HCT116 (cell line): Measurements from ENCODE around the gene CTNNA2. TPM values are rescaled to one million over a fixed set of nuclear protein-coding genes. Genes with fewer than 3 reads are reported as not detected.

ENCODE experiments used
- ATAC-seq: fragments of 200-7000 bp; cut with Tn5 transposase; 2 replicates; pipeline ENCODE4 v1.9.1; 2020; ENCODE audit warnings: mild to moderate bottlenecking, moderate library complexity
- BruUV-seq: library from RNA; stranded (reverse); fragments of 400-500 nt; replicated peaks from 2 replicates; lab custom pipeline; 2021; lab: Mats Ljungman, UMichigan
- CTCF ChIA-PET: fragments of 300-600 bp; sonication (Branson Sonifier 250); formaldehyde crosslinking; loops from one replicate; lab custom pipeline; 2021; ENCODE audit warnings: antibody characterized with exemption; lab: Charles Lee
- POLR2A ChIA-PET: fragments of 300-600, 350-600 bp; sonication (Branson Sonifier 250); formaldehyde crosslinking; loops from one replicate; lab custom pipeline; 2021; ENCODE audit warnings: antibody characterized with exemption; lab: Charles Lee
- RAD21 ChIA-PET, 2 experiments: fragments of 300-600 bp; sonication (Branson Sonifier 250); formaldehyde crosslinking; loops; one replicate each; lab custom pipeline; 2023; ENCODE audit warnings: low total read pairs in 2 of 2; ENCODE audit not compliant: uncharacterized antibody in 2 of 2, unreplicated experiment in 2 of 2, low non-redundant PET in 1 of 2; lab: Charles Lee
- DNase-seq: peaks from one replicate; pipeline ENCODE4 v3.0.0-alpha.2; 2010; ENCODE audit warnings: low read depth, low spot score
- H2AFZ ChIP-seq: fragments of 200-600 bp; shearing (Covaris generic), sonication (generic); 2 replicates; pipeline ENCODE4 v1.6.1; 2017; ENCODE audit warnings: low read depth, mixed run types, mixed read lengths, antibody characterized with exemption, low read length; ENCODE audit not compliant: poor library complexity, severe bottlenecking
- H3K27ac ChIP-seq: 2 replicates; pipeline ENCODE4 v1.5.1; 2012; ENCODE audit warnings: low read depth, low read length
- H3K27me3 ChIP-seq: fragments of 200-600 bp; sonication (generic); 2 replicates; pipeline ENCODE4 v1.6.1; 2016; ENCODE audit warnings: mixed run types, low read length, mixed read lengths; ENCODE audit not compliant: insufficient read depth
- H3K36me3 ChIP-seq, 2 experiments: fragments of 200-500 bp in 1 of 2; fragments of 200-600 bp in 1 of 2; sonication (Bioruptor generic) in 1 of 2; sonication (generic) in 1 of 2; 2 replicates each; pipeline versions ENCODE4 v1.5.1 to v1.6.1; 2014 to 2016; ENCODE audit warnings: low read length in 2 of 2, inconsistent platforms in 1 of 2, mixed read lengths in 1 of 2, mixed run types in 1 of 2; ENCODE audit not compliant: insufficient read depth in 2 of 2, control insufficient read depth in 1 of 2
- H3K4me1 ChIP-seq, 2 experiments: fragments of 200-600 bp in 1 of 2; sonication (generic) in 1 of 2; 2 replicates each; pipeline versions ENCODE4 v1.5.1 to v1.6.1; 2012 to 2017; ENCODE audit warnings: low read length in 2 of 2, inconsistent platforms in 1 of 2, mild to moderate bottlenecking in 1 of 2, mixed read lengths in 1 of 2, mixed run types in 1 of 2, moderate library complexity in 1 of 2; ENCODE audit not compliant: insufficient read depth in 2 of 2, control insufficient read depth in 1 of 2
- H3K4me2 ChIP-seq: fragments of 200-600 bp; sonication (generic); 2 replicates; pipeline ENCODE4 v1.6.1; 2017; ENCODE audit warnings: mixed run types, low read length, mixed read lengths
- H3K4me3 ChIP-seq, 2 experiments: fragments of 200-600 bp in 1 of 2; sonication (generic) in 1 of 2; replicated peaks in 1 of 2; 2 replicates each; pipeline ENCODE4 v1.5.1; 2011 to 2016; ENCODE audit warnings: low read length in 2 of 2, control low read depth in 1 of 2, low read depth in 1 of 2, mild to moderate bottlenecking in 1 of 2, mixed read lengths in 1 of 2, mixed run types in 1 of 2
- H3K79me2 ChIP-seq: fragments of 200-600 bp; sonication (generic); 2 replicates; pipeline ENCODE4 v1.6.1; 2017; ENCODE audit warnings: mild to moderate bottlenecking, mixed run types, low read length, moderate library complexity, mixed read lengths; ENCODE audit not compliant: insufficient read depth
- H3K9ac ChIP-seq: fragments of 200-600 bp; sonication (generic); 2 replicates; pipeline ENCODE4 v1.6.1; 2016; ENCODE audit warnings: low read length, mixed read lengths
- H3K9me2 ChIP-seq: fragments of 200-600 bp; sonication (generic), shearing (Covaris generic); 2 replicates; pipeline ENCODE4 v1.6.1; 2017; ENCODE audit warnings: mixed run types, mild to moderate bottlenecking, moderate library complexity; ENCODE audit not compliant: insufficient read depth
- H3K9me3 ChIP-seq, 2 experiments: fragments of 200-500 bp in 1 of 2; fragments of 200-600 bp in 1 of 2; sonication (Bioruptor generic) in 1 of 2; sonication (generic) in 1 of 2; 2 replicates each; pipeline ENCODE4 v1.6.1; 2014 to 2017; ENCODE audit warnings: low read length in 2 of 2, mixed read lengths in 2 of 2, inconsistent platforms in 1 of 2, low read depth in 1 of 2, mild to moderate bottlenecking in 1 of 2, mixed run types in 1 of 2, moderate library complexity in 1 of 2; ENCODE audit not compliant: control insufficient read depth in 1 of 2, insufficient read depth in 1 of 2
- H4K20me1 ChIP-seq: fragments of 200-600 bp; sonication (generic), shearing (Covaris generic); 2 replicates; pipeline ENCODE4 v1.6.1; 2017; ENCODE audit warnings: mixed run types, mild to moderate bottlenecking, moderate library complexity; ENCODE audit not compliant: insufficient read depth
- ATF3 ChIP-seq: IDR thresholded peaks from 2 replicates; pipeline ENCODE4 v1.6.1; 2012
- CBX3 ChIP-seq: IDR thresholded peaks from 2 replicates; pipeline ENCODE4 v1.6.1; 2012; ENCODE audit warnings: low read depth
- EGR1 ChIP-seq: IDR thresholded peaks from 2 replicates; pipeline ENCODE4 v1.6.1; 2012; ENCODE audit warnings: low read depth
- ELF1 ChIP-seq: IDR thresholded peaks from 2 replicates; pipeline ENCODE4 v1.6.1; 2012; ENCODE audit warnings: low read depth, borderline replicate concordance
- JUND ChIP-seq: IDR thresholded peaks from 2 replicates; pipeline ENCODE4 v1.6.1; 2012
- MAX ChIP-seq: IDR thresholded peaks from 2 replicates; pipeline ENCODE4 v1.6.1; 2012
- RAD21 ChIP-seq: IDR thresholded peaks from 2 replicates; pipeline ENCODE4 v1.6.1; 2012; ENCODE audit warnings: low read depth, mild to moderate bottlenecking
- REST ChIP-seq: IDR thresholded peaks from 2 replicates; pipeline ENCODE4 v1.6.1; 2012; ENCODE audit warnings: low read depth
- SRF ChIP-seq: IDR thresholded peaks from 2 replicates; pipeline ENCODE4 v1.6.1; 2012; ENCODE audit warnings: low read depth
- intact Hi-C: fragments of 100-400 bp; cut with micrococcal nuclease; formaldehyde crosslinking; loops from 2 replicates; pipeline ENCODE4 v1.10.0; 2022
- total RNA-seq: library from RNA; stranded (reverse); gene quantifications from one replicate; pipeline ENCODE4 v1.2.1, GENCODE V29; 2021; ENCODE audit not compliant: unreplicated experiment

CTNNA2 gene
- total RNA-seq, 1 experiment from 2014 or later = not detected

- H3K9me2 ChIP-seq = no peaks in the 10 kb centered on the region
- no peaks in the 10 kb centered on the region for H4K20me1 ChIP-seq
- H3K9ac ChIP-seq = no peak overlapping the region
- peaks cover under 1 to 20% of the 10 kb centered on the region in 2 experiments; a peak in 3 of 4 replicates for H3K9me3 ChIP-seq
- RAD21 ChIA-PET = no interaction called here
- POLR2A ChIA-PET = no interaction called here
- H3K27me3 ChIP-seq = no peaks in the 10 kb centered on the region
- no peak for DNase-seq
- CTCF ChIA-PET = no interaction called here
- H3K4me1 ChIP-seq = no peaks in the 10 kb centered on the region
- H3K79me2 ChIP-seq = no peaks in the 10 kb centered on the region
- BruUV-seq = no TSS peak
- H3K36me3 ChIP-seq = no peaks in the 10 kb centered on the region
- no peak overlapping the region for H3K4me2 ChIP-seq
- intact Hi-C loops = no loop called here
- H3K4me3 ChIP-seq = no peak overlapping the region
- TF ChIP-seq REST = no peak
- TF ChIP-seq ELF1 = no peak
- TF ChIP-seq MAX = no peak
- no peak for TF ChIP-seq CBX3
- TF ChIP-seq EGR1 = no peak
- TF ChIP-seq ATF3 = no peak
- TF ChIP-seq JUND = no peak
- TF ChIP-seq SRF = no peak
- no peak for TF ChIP-seq RAD21
- no peak overlapping the region for H2AFZ ChIP-seq
- no peak overlapping the region for H3K27ac ChIP-seq
- ATAC-seq = no peak
These were observed 842.0 kb downstream of the CTNNA2 start for GRCh38 chr2:80354858-80355257.
